Large intestine (tissue), 3 donors: ENCODE data around the gene RAB3A. TPM values are rescaled to one million over a fixed set of nuclear protein-coding genes. Genes with fewer than 3 reads are reported as not detected.

Experiments used
- DNase-seq, 2 donors: peaks; one replicate each; pipeline versions ENCODE4 v3.0.0 to v3.0.0-alpha.2; 2013
- H3K27ac ChIP-seq: one replicate; pipeline ENCODE4 v1.5.1; 2013; ENCODE audit warnings: low read length
- H3K27me3 ChIP-seq: 2 replicates; pipeline ENCODE4 v1.6.1; 2013; ENCODE audit warnings: low read length; ENCODE audit not compliant: control insufficient read depth, insufficient read depth
- H3K36me3 ChIP-seq: 2 replicates; pipeline ENCODE4 v1.6.1; 2013; ENCODE audit warnings: low read length; ENCODE audit not compliant: control insufficient read depth, insufficient read depth
- H3K4me1 ChIP-seq: one replicate; pipeline ENCODE4 v1.6.1; 2013; ENCODE audit warnings: low read length; ENCODE audit not compliant: control insufficient read depth, insufficient read depth
- H3K4me3 ChIP-seq: one replicate; pipeline ENCODE4 v1.5.1; 2013; ENCODE audit warnings: low read length
- H3K9me3 ChIP-seq: one replicate; pipeline ENCODE4 v1.6.1; 2013; ENCODE audit warnings: mild to moderate bottlenecking, low read depth, low read length, moderate library complexity; ENCODE audit not compliant: control insufficient read depth
- WGBS: methylation state at CpG from one replicate; pipeline ENCODE4 v1.1.5; 2013; ENCODE audit warnings: low lambda C conversion rate; ENCODE audit not compliant: insufficient coverage; 5-methylcytosine and 5-hydroxymethylcytosine counted together
- polyA plus RNA-seq: library from polyadenylated mRNA; unstranded; fragments of 120-200 nt; gene quantifications from one replicate; pipeline ENCODE4 v1.2.1, GENCODE V29; 2013

The RAB3A gene
- polyA plus RNA-seq, 1 donor, result 5.3 TPM

GRCh38 chr19:18224525-18225354 lies 20.9 kb upstream of the RAB3A start:
- H3K27me3 ChIP-seq, result peaks cover 57% of the 10 kb centered on the region
- H3K4me1 ChIP-seq, result peaks cover 18% of the 10 kb centered on the region
- peak; percentile 96 to 97 for DNase-seq
- H3K9me3 ChIP-seq, result peaks cover 3% of the 10 kb centered on the region
- H3K4me3 ChIP-seq, result peak overlapping the region; percentile 45
- H3K27ac ChIP-seq, result no peak overlapping the region
- no CpG with 5 or more reads among the region's 81 CpGs for WGBS
- H3K36me3 ChIP-seq, result no peaks in the 10 kb centered on the region

- Histone ChIP-seq H3K9me3 (peaks cover 3% of the 10 kb centered on the region), H3K27ac (no peak overlapping the region), H3K27me3 (peaks cover 55% of the 10 kb centered on the region), H3K4me1 (peaks cover 18% of the 10 kb centered on the region), H3K36me3 (no peaks in the 10 kb centered on the region), H3K4me3 (peak overlapping the region; percentile 45)
- WGBS, result no CpG with 5 or more reads among the region's 39 CpGs
- peak in 1 of 2 donors; percentile 39 for DNase-seq
Measured at GRCh38 chr19:18223860-18224524, 20.1 kb upstream of the RAB3A start.

- H3K27me3 ChIP-seq, result peaks cover 49% of the 10 kb centered on the region
- WGBS, result 86% methylated on average over 1 of the region's 25 CpGs
- no peak overlapping the region for H3K4me3 ChIP-seq
- DNase-seq, result no peak
- H3K4me1 ChIP-seq, result peaks cover 18% of the 10 kb centered on the region
- no peak overlapping the region for H3K27ac ChIP-seq
- peaks cover 3% of the 10 kb centered on the region for H3K9me3 ChIP-seq
- H3K36me3 ChIP-seq, result no peaks in the 10 kb centered on the region
Measured at GRCh38 chr19:18221815-18222725, 18.2 kb upstream of the RAB3A start.

- peaks cover 18% of the 10 kb centered on the region for H3K4me1 ChIP-seq
- WGBS, result no CpG with 5 or more reads among the region's 33 CpGs
- H3K4me3 ChIP-seq, result no peak overlapping the region
- peaks cover 38% of the 10 kb centered on the region for H3K27me3 ChIP-seq
- H3K9me3 ChIP-seq, result peaks cover 3% of the 10 kb centered on the region
- no peak for DNase-seq
- no peaks in the 10 kb centered on the region for H3K36me3 ChIP-seq
- H3K27ac ChIP-seq, result no peak overlapping the region
Measured at GRCh38 chr19:18220632-18221275, 16.9 kb upstream of the RAB3A start.

- Histone ChIP-seq H3K36me3 (no peaks in the 10 kb centered on the region), H3K4me3 (no peak overlapping the region), H3K4me1 (peaks cover 15% of the 10 kb centered on the region), H3K9me3 (peaks cover 3% of the 10 kb centered on the region), H3K27me3 (peaks cover 31% of the 10 kb centered on the region), H3K27ac (no peak overlapping the region)
- WGBS, result no CpG with 5 or more reads among the region's 28 CpGs
- no peak for DNase-seq
Measured at GRCh38 chr19:18219911-18220631, 16.2 kb upstream of the RAB3A start.

GRCh38 chr19:18218600-18218999 lies 14.8 kb upstream of the RAB3A start:
- H3K4me3 ChIP-seq, result no peak overlapping the region
- H3K36me3 ChIP-seq, result no peaks in the 10 kb centered on the region
- H3K27ac ChIP-seq, result no peak overlapping the region
- H3K9me3 ChIP-seq, result no peaks in the 10 kb centered on the region
- no CpG with 5 or more reads among the region's 3 CpGs for WGBS
- H3K27me3 ChIP-seq, result peaks cover 20% of the 10 kb centered on the region
- H3K4me1 ChIP-seq, result peaks cover 4% of the 10 kb centered on the region
- DNase-seq, result no peak

DNA sequence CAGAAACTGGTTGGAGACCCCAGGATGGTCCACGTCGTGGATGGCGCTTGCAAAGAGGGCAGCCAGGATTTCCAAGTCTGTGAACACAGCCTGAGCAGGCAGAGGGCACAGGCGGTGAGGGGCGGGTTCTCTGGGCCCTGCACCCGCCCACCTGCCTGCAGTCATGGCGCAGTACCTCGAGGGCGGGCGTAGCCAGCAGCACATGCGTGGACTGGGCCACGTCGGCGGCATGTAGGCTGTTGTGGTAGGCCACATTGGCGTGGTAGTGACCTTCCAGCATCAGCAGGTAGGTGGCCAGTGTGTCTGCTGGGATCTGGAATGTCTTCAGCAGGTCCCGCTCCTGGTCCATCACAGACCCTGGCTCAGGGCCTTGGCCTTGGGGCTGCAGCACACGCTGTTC lies 14.3 kb upstream of the RAB3A start:
- no peak overlapping the region for H3K4me3 ChIP-seq
- WGBS, result no CpG with 5 or more reads among the region's 17 CpGs
- no peaks in the 10 kb centered on the region for H3K9me3 ChIP-seq
- no peaks in the 10 kb centered on the region for H3K36me3 ChIP-seq
- peaks cover 23% of the 10 kb centered on the region for H3K27me3 ChIP-seq
- no peak for DNase-seq
- H3K4me1 ChIP-seq, result peaks cover 4% of the 10 kb centered on the region
- no peak overlapping the region for H3K27ac ChIP-seq

- Histone ChIP-seq H3K36me3 (no peaks in the 10 kb centered on the region), H3K27me3 (peaks cover 19% of the 10 kb centered on the region), H3K4me3 (no peak overlapping the region), H3K27ac (no peak overlapping the region), H3K4me1 (peaks cover 4% of the 10 kb centered on the region), H3K9me3 (no peaks in the 10 kb centered on the region)
- no CpG with 5 or more reads among the region's 8 CpGs for WGBS
- DNase-seq, result no peak
Measured at GRCh38 chr19:18216789-18217188, 12.9 kb upstream of the RAB3A start.

- no peak for DNase-seq
- Histone ChIP-seq H3K36me3 (no peaks in the 10 kb centered on the region), H3K27me3 (peaks cover 12% of the 10 kb centered on the region), H3K27ac (no peak overlapping the region), H3K4me3 (no peak overlapping the region), H3K4me1 (no peaks in the 10 kb centered on the region), H3K9me3 (no peaks in the 10 kb centered on the region)
- no CpG with 5 or more reads among the region's 7 CpGs for WGBS
Measured at GRCh38 chr19:18214779-18215433, 11.1 kb upstream of the RAB3A start.
